Nephron (organoid): ENCODE measurements around the gene CROCC2.
A peak's percentile ranks its signal among the peaks of the same experiment; 100 is the strongest.
"Not testable (repeated sequence)": the region's sequence is repeated elsewhere in the genome, so short reads cannot be mapped to it uniquely, and the experiment has no call there.

Experiments used
- H3K27ac Mint-ChIP-seq, 3 experiments: 2 replicates each; pipeline ENCODE4 v1.8.0; 2020; ENCODE audit warnings: mixed read lengths in 3 of 3, mild to moderate bottlenecking in 2 of 3, moderate library complexity in 1 of 3
- H3K27me3 Mint-ChIP-seq: 2 replicates; pipeline ENCODE4 v1.8.0; 2021; ENCODE audit warnings: low read depth, mild to moderate bottlenecking, moderate library complexity, mixed read lengths
- H3K36me3 Mint-ChIP-seq: 2 replicates; pipeline ENCODE4 v1.8.0; 2020; ENCODE audit warnings: low read depth, mixed read lengths
- H3K4me1 Mint-ChIP-seq: 2 replicates; pipeline ENCODE4 v1.8.0; 2020; ENCODE audit warnings: mixed read lengths
- H3K4me3 Mint-ChIP-seq, 3 experiments: 2 replicates each; pipeline ENCODE4 v1.8.0; 2020; ENCODE audit warnings: mild to moderate bottlenecking in 3 of 3, mixed read lengths in 3 of 3, moderate library complexity in 2 of 3
- H3K9me3 Mint-ChIP-seq: 2 replicates; pipeline ENCODE4 v1.8.0; 2020; ENCODE audit warnings: mixed read lengths
- CTCF ChIP-seq, 3 experiments: fragments of 200-600 bp; sonication (generic); IDR thresholded peaks; one replicate each; pipeline ENCODE4 v1.5.0; 2021; ENCODE audit warnings: antibody characterized with exemption in 3 of 3; ENCODE audit not compliant: unreplicated experiment in 3 of 3

CROCC2 gene

GRCh38 chr2:240970816-240971215, 64.7 kb downstream of the CROCC2 start:
- H3K27me3 Mint-ChIP-seq, result peaks cover 27% of the 10 kb centered on the region
- no peak for TF ChIP-seq CTCF (IDR thresholded peaks at IDR 0.05; ENCODE audit: unreplicated experiment in 3 of 3)
- no peak overlapping the region for H3K27ac Mint-ChIP-seq
- peaks cover 20% of the 10 kb centered on the region for H3K4me1 Mint-ChIP-seq
- no peaks in the 10 kb centered on the region for H3K36me3 Mint-ChIP-seq
- H3K9me3 Mint-ChIP-seq, result peaks cover 6% of the 10 kb centered on the region
- H3K4me3 Mint-ChIP-seq, result no peak overlapping the region

- Mint-ChIP-seq H3K4me1 (peaks cover 20% of the 10 kb centered on the region), H3K27me3 (peaks cover 27% of the 10 kb centered on the region), H3K4me3 (no peak overlapping the region), H3K9me3 (peaks cover 6% of the 10 kb centered on the region), H3K36me3 (no peaks in the 10 kb centered on the region), H3K27ac (peak overlapping the region in 2 of 3 experiments; percentile 57 to 72)
- no peak for TF ChIP-seq CTCF (IDR thresholded peaks at IDR 0.05; ENCODE audit: unreplicated experiment in 3 of 3)
Observed at GRCh38 chr2:240972201-240972600, 66.1 kb downstream of the CROCC2 start.

GRCh38 chr2:240972636-240973521, 66.7 kb downstream of the CROCC2 start:
- H3K4me1 Mint-ChIP-seq, result peaks cover 20% of the 10 kb centered on the region
- H3K4me3 Mint-ChIP-seq, result no peak overlapping the region
- peaks cover 27% of the 10 kb centered on the region for H3K27me3 Mint-ChIP-seq
- no peak for TF ChIP-seq CTCF (IDR thresholded peaks at IDR 0.05; ENCODE audit: unreplicated experiment in 3 of 3)
- H3K9me3 Mint-ChIP-seq, result peaks cover 6% of the 10 kb centered on the region
- peak overlapping the region in 2 of 3 experiments; percentile 52 to 72 for H3K27ac Mint-ChIP-seq
- H3K36me3 Mint-ChIP-seq, result no peaks in the 10 kb centered on the region

GRCh38 chr2:240974771-240975572, 68.8 kb downstream of the CROCC2 start:
- H3K36me3 Mint-ChIP-seq, result no peaks in the 10 kb centered on the region
- peaks cover 6% of the 10 kb centered on the region for H3K9me3 Mint-ChIP-seq

GRCh38 chr2:240975903-240976302, 69.8 kb downstream of the CROCC2 start:
- Mint-ChIP-seq H3K27me3 (peaks cover 23% of the 10 kb centered on the region), H3K4me1 (peaks cover 15% of the 10 kb centered on the region)
- H3K36me3 Mint-ChIP-seq, H3K27ac Mint-ChIP-seq, H3K9me3 Mint-ChIP-seq, H3K4me3 Mint-ChIP-seq: not testable (repeated sequence)

More at GRCh38 chr2:240974771-240975572, 68.8 kb downstream of the CROCC2 start:
- H3K4me3 Mint-ChIP-seq, result no peak overlapping the region
- H3K4me1 Mint-ChIP-seq, result peaks cover 19% of the 10 kb centered on the region
- H3K27me3 Mint-ChIP-seq, result peaks cover 27% of the 10 kb centered on the region
- H3K27ac Mint-ChIP-seq, result no peak overlapping the region
- TF ChIP-seq CTCF (IDR thresholded peaks at IDR 0.05; ENCODE audit: unreplicated experiment in 3 of 3), result no peak

- Mint-ChIP-seq H3K27ac (peak overlapping the region in 2 of 3 experiments; percentile 69 to 83), H3K27me3 (peaks cover 33% of the 10 kb centered on the region), H3K9me3 (no peaks in the 10 kb centered on the region), H3K4me3 (no peak overlapping the region), H3K36me3 (no peaks in the 10 kb centered on the region), H3K4me1 (peaks cover 8% of the 10 kb centered on the region)
- TF ChIP-seq CTCF (IDR thresholded peaks at IDR 0.05; ENCODE audit: unreplicated experiment in 3 of 3), result no peak
Observed at GRCh38 chr2:240981280-240981679, 75.1 kb downstream of the CROCC2 start.
